ENCODE data around the gene FOXI1.
A peak's percentile ranks its signal among the peaks of the same experiment; 100 is the strongest.

Gene FOXI1

GRCh38 chr5:170067574-170068170 lies 38.0 kb upstream of the FOXI1 start:
- Histone ChIP-seq H3K4me1 (ENCODE audit: control insufficient read depth in 1 of 2, insufficient read depth in 1 of 2, low read depth in 1 of 2, low read length in 1 of 2) (no peaks in the 10 kb centered on the region), H3K27me3 (no peaks in the 10 kb centered on the region), H3K36me3 (peaks cover 84% of the 10 kb centered on the region), H3K9me3 (no peaks in the 10 kb centered on the region), H3K4me3 (ENCODE audit: low read depth in 1 of 2, low read length in 1 of 2) (no peak overlapping the region), H3K27ac (no peak overlapping the region)
- TF ChIP-seq CTCF (IDR thresholded peaks at IDR 0.05) = no peak

GRCh38 chr5:170069512-170069911 lies 36.2 kb upstream of the FOXI1 start:
- no peaks in the 10 kb centered on the region for H3K27me3 ChIP-seq
- no peak overlapping the region for H3K27ac ChIP-seq
- TF ChIP-seq CTCF (IDR thresholded peaks at IDR 0.05) = no peak
- H3K36me3 ChIP-seq = peaks cover 79% of the 10 kb centered on the region
- H3K9me3 ChIP-seq = no peaks in the 10 kb centered on the region
- H3K4me3 ChIP-seq (ENCODE audit: low read depth in 1 of 2, low read length in 1 of 2) = no peak overlapping the region
- H3K4me1 ChIP-seq (ENCODE audit: control insufficient read depth in 1 of 2, insufficient read depth in 1 of 2, low read depth in 1 of 2, low read length in 1 of 2) = no peaks in the 10 kb centered on the region

- no peaks in the 10 kb centered on the region for H3K4me1 ChIP-seq (ENCODE audit: control insufficient read depth in 1 of 2, insufficient read depth in 1 of 2, low read depth in 1 of 2, low read length in 1 of 2)
- H3K27ac ChIP-seq = no peak overlapping the region
- no peak overlapping the region for H3K4me3 ChIP-seq (ENCODE audit: low read depth in 1 of 2, low read length in 1 of 2)
- peaks cover 91% of the 10 kb centered on the region for H3K36me3 ChIP-seq
- peak; percentile 37 for TF ChIP-seq CTCF (IDR thresholded peaks at IDR 0.05)
- no peaks in the 10 kb centered on the region for H3K9me3 ChIP-seq
- H3K27me3 ChIP-seq = no peaks in the 10 kb centered on the region
Observed at GRCh38 chr5:170070556-170071412, 34.9 kb upstream of the FOXI1 start.

GRCh38 chr5:170071748-170072147 lies 33.9 kb upstream of the FOXI1 start:
- no peaks in the 10 kb centered on the region for H3K9me3 ChIP-seq
- no peak overlapping the region for H3K27ac ChIP-seq
- no peaks in the 10 kb centered on the region for H3K27me3 ChIP-seq
- TF ChIP-seq CTCF (IDR thresholded peaks at IDR 0.05) = no peak
- H3K36me3 ChIP-seq = peaks cover 93% of the 10 kb centered on the region
- H3K4me3 ChIP-seq (ENCODE audit: low read depth in 1 of 2, low read length in 1 of 2) = no peak overlapping the region
- no peaks in the 10 kb centered on the region for H3K4me1 ChIP-seq (ENCODE audit: control insufficient read depth in 1 of 2, insufficient read depth in 1 of 2, low read depth in 1 of 2, low read length in 1 of 2)

GRCh38 chr5:170075696-170076095 lies 30.0 kb upstream of the FOXI1 start:
- H3K4me3 ChIP-seq (ENCODE audit: low read depth in 1 of 2, low read length in 1 of 2) = no peak overlapping the region
- H3K9me3 ChIP-seq = no peaks in the 10 kb centered on the region
- H3K4me1 ChIP-seq (ENCODE audit: control insufficient read depth in 1 of 2, insufficient read depth in 1 of 2, low read depth in 1 of 2, low read length in 1 of 2) = no peaks in the 10 kb centered on the region
- H3K27me3 ChIP-seq = no peaks in the 10 kb centered on the region
- H3K27ac ChIP-seq = no peak overlapping the region
- peaks cover 93% of the 10 kb centered on the region for H3K36me3 ChIP-seq
- TF ChIP-seq CTCF (IDR thresholded peaks at IDR 0.05) = no peak

All from neutrophil (primary cell).